ENCODE measurements around the gene MRPL12.

The MRPL12 gene

GRCh38 chr17:81683208-81683583 is 20.0 kb upstream of the MRPL12 start:
- no peak for DNase-seq

- DNase-seq = peak; percentile 94
Observed at GRCh38 chr17:81683584-81684441, 19.4 kb upstream of the MRPL12 start, which contains the start of the genes ARL16 and HGS. Gene ARL16 (minus strand): TSS chr17:81683797. CDS start chr17:81683753, 44 bp downstream. Gene HGS (plus strand): TSS chr17:81684011. CDS start chr17:81684067, 56 bp downstream.

- no peak for DNase-seq
Observed at GRCh38 chr17:81684442-81684911, 18.7 kb upstream of the MRPL12 start.

GRCh38 chr17:81685108-81685507 is 18.1 kb upstream of the MRPL12 start:
- DNase-seq = no peak

GRCh38 chr17:81686614-81687013 is 16.6 kb upstream of the MRPL12 start:
- no peak for DNase-seq

GRCh38 chr17:81687770-81688541 is 15.2 kb upstream of the MRPL12 start:
- no peak for DNase-seq

- no peak for DNase-seq
Observed at GRCh38 chr17:81688616-81689015, 14.6 kb upstream of the MRPL12 start.

GRCh38 chr17:81690066-81690465 is 13.1 kb upstream of the MRPL12 start:
- DNase-seq = no peak

- no peak for DNase-seq
Observed at GRCh38 chr17:81690549-81690948, 12.6 kb upstream of the MRPL12 start.

- DNase-seq = no peak
Observed at GRCh38 chr17:81691196-81691595, 12.0 kb upstream of the MRPL12 start.

- no peak for DNase-seq
Observed at GRCh38 chr17:81691608-81692007, 11.6 kb upstream of the MRPL12 start.

GRCh38 chr17:81693509-81694210 is 9.5 kb upstream of the MRPL12 start:
- DNase-seq = no peak

- no peak for DNase-seq
Observed at GRCh38 chr17:81694810-81695209, 8.4 kb upstream of the MRPL12 start.

GRCh38 chr17:81695211-81695610 is 8.0 kb upstream of the MRPL12 start:
- no peak for DNase-seq

- DNase-seq = no peak
Observed at GRCh38 chr17:81695801-81696200, 7.4 kb upstream of the MRPL12 start.

- DNase-seq = no peak
Observed at GRCh38 chr17:81696218-81696941, 6.8 kb upstream of the MRPL12 start.

GRCh38 chr17:81697261-81698044 is 5.7 kb upstream of the MRPL12 start:
- DNase-seq = no peak

- no peak for DNase-seq
Observed at GRCh38 chr17:81700353-81701287, 2.5 kb upstream of the MRPL12 start.

- no peak for DNase-seq
Observed at GRCh38 chr17:81701288-81702071, 1.7 kb upstream of the MRPL12 start.

All from T-helper 9 cell (primary cell).